HepG2 (cell line): Measurements from ENCODE around the gene PRR12. TPM values are rescaled to one million over a fixed set of nuclear protein-coding genes. Genes with fewer than 3 reads are reported as not detected.

ENCODE experiments used
- ATAC-seq: fragments of 200-7000 bp; cut with Tn5 transposase; 3 replicates; pipeline ENCODE4 v1.9.1; 2020; ENCODE audit warnings: mild to moderate bottlenecking, moderate library complexity
- BruUV-seq: library from RNA; stranded (reverse); fragments of 400-500 nt; replicated peaks from 2 replicates; lab custom pipeline; 2021; lab: Mats Ljungman, UMichigan
- CTCF ChIA-PET: fragments of 300-600 bp; formaldehyde crosslinking; extraction: SDS; loops from one replicate; lab custom pipeline; 2021; ENCODE audit warnings: low total read pairs, inconsistent platforms, low intra/inter-chr PET ratio; lab: Yijun Ruan, JAX
- POLR2A ChIA-PET: fragments of 350-600 bp; sonication (Branson Sonifier 250); formaldehyde crosslinking; loops from one replicate; lab custom pipeline; 2020; ENCODE audit warnings: antibody characterized with exemption, inconsistent platforms; lab: Yijun Ruan, JAX
- DNase-seq: peaks from one replicate; pipeline ENCODE4 v3.0.0-alpha.2; 2015; ENCODE audit warnings: low spot score
- FAIRE-seq: peaks from 3 replicates; lab custom pipeline; 2011; peaks lifted over from hg19 to GRCh38; lab: Jason Lieb, UNC
- H2AFZ ChIP-seq: one replicate; pipeline ENCODE4 v1.6.1; 2011; ENCODE audit warnings: low read length, inconsistent platforms
- H3K27ac ChIP-seq: fragments of 300-600 bp; 3 replicates; pipeline ENCODE4 v1.8.0; 2011; ENCODE audit warnings: mixed run types, mild to moderate bottlenecking, mixed read lengths, low read length, inconsistent platforms; ENCODE audit not compliant: insufficient read depth; ENCODE audit errors: extremely low read length
- H3K27me3 ChIP-seq, 2 experiments: fragments of 200-600 bp in 1 of 2; 2 replicates in 1 of 2; 3 replicates in 1 of 2; pipeline versions ENCODE4 v1.6.0 to v1.8.0; 2011; ENCODE audit warnings: low read length in 2 of 2, mild to moderate bottlenecking in 2 of 2, moderate library complexity in 2 of 2, inconsistent platforms in 1 of 2; ENCODE audit not compliant: insufficient read depth in 2 of 2, control insufficient read depth in 1 of 2
- H3K36me3 ChIP-seq, 2 experiments: fragments of 200-600 bp in 1 of 2; replicated peaks in 1 of 2; 2 replicates in 1 of 2; 3 replicates in 1 of 2; pipeline versions ENCODE4 v1.5.1 to v1.8.0; 2011; ENCODE audit warnings: low read length in 2 of 2, inconsistent platforms in 1 of 2; ENCODE audit not compliant: insufficient read depth in 2 of 2, control insufficient read depth in 1 of 2
- H3K4me1 ChIP-seq: 2 replicates; pipeline ENCODE4 v1.5.1; 2012; ENCODE audit warnings: low read length, inconsistent platforms; ENCODE audit not compliant: insufficient read depth
- H3K4me2 ChIP-seq: 2 replicates; pipeline ENCODE4 v1.6.0; 2011; ENCODE audit warnings: low read depth, low read length, inconsistent platforms
- H3K4me3 ChIP-seq, 3 experiments: fragments of 200-600 bp in 1 of 3; sonication (generic), shearing (Covaris generic) in 1 of 3; replicated peaks in 1 of 3; 2 replicates each; pipeline ENCODE4 v1.5.1; 2011 to 2016; ENCODE audit warnings: low read length in 3 of 3, inconsistent platforms in 2 of 3, low read depth in 2 of 3, mild to moderate bottlenecking in 2 of 3, control low read depth in 1 of 3, mixed read lengths in 1 of 3; ENCODE audit not compliant: insufficient read depth in 1 of 3
- H3K79me2 ChIP-seq: one replicate; pipeline ENCODE4 v1.6.1; 2011; ENCODE audit warnings: low read length, inconsistent platforms; ENCODE audit not compliant: insufficient read depth
- H3K9ac ChIP-seq: 2 replicates; pipeline ENCODE4 v1.6.0; 2011; ENCODE audit warnings: mild to moderate bottlenecking, low read depth, low read length, inconsistent platforms; ENCODE audit not compliant: insufficient read depth
- H3K9me3 ChIP-seq: 2 replicates; pipeline ENCODE4 v1.5.1; 2012; ENCODE audit warnings: mild to moderate bottlenecking, low read length
- H4K20me1 ChIP-seq: 2 replicates; pipeline ENCODE4 v1.6.0; 2011; ENCODE audit warnings: inconsistent platforms, mild to moderate bottlenecking, low read length, moderate library complexity; ENCODE audit not compliant: insufficient read depth
- ESRRA ChIP-seq: sonication (generic); formaldehyde crosslinking; IDR thresholded peaks from 2 replicates; pipeline ENCODE4 v1.5.1; 2020; ENCODE audit warnings: mild to moderate bottlenecking, low read depth, missing genetic modification reagents
- FLYWCH1 ChIP-seq: sonication (generic); formaldehyde crosslinking; IDR thresholded peaks from 2 replicates; pipeline ENCODE4 v1.8.1; 2023; ENCODE audit warnings: mild to moderate bottlenecking, missing genetic modification reagents
- HNRNPUL1 ChIP-seq: fragments of 200-400 bp; formaldehyde crosslinking; IDR thresholded peaks from 2 replicates; pipeline ENCODE4 v1.6.1; 2017; ENCODE audit warnings: low read depth, mild to moderate bottlenecking, low read length, moderate library complexity
- MTA1 ChIP-seq: sonication (generic); formaldehyde crosslinking; IDR thresholded peaks from 2 replicates; pipeline ENCODE4 v1.4.0; 2020; ENCODE audit warnings: missing genetic modification reagents, mild to moderate bottlenecking, borderline replicate concordance
- NFKB2 ChIP-seq: sonication (generic); formaldehyde crosslinking; IDR thresholded peaks from 2 replicates; pipeline ENCODE4 v1.4.0; 2020; ENCODE audit warnings: missing genetic modification reagents, borderline replicate concordance
- SMARCE1 ChIP-seq: fragments of 450-650 bp; IDR thresholded peaks from 2 replicates; pipeline ENCODE4 v1.6.1; 2017; ENCODE audit warnings: borderline replicate concordance
- YY1 ChIP-seq: IDR thresholded peaks from 2 replicates; pipeline ENCODE4 v1.6.1; 2011; ENCODE audit warnings: low read length, low read depth, moderate library complexity, mild to moderate bottlenecking; ENCODE audit not compliant: insufficient read depth, insufficient replicate concordance
- ZNF432 ChIP-seq: sonication (generic); formaldehyde crosslinking; IDR thresholded peaks from 2 replicates; pipeline ENCODE4 v1.5.0; 2020; ENCODE audit warnings: missing genetic modification reagents, mild to moderate bottlenecking, borderline replicate concordance
- ZNF660 ChIP-seq: sonication (generic); formaldehyde crosslinking; IDR thresholded peaks from 2 replicates; pipeline ENCODE4 v1.5.1; 2020; ENCODE audit warnings: mild to moderate bottlenecking, low read depth, missing genetic modification reagents, borderline replicate concordance
- ZNF766 ChIP-seq: sonication (generic); formaldehyde crosslinking; IDR thresholded peaks from 2 replicates; pipeline ENCODE4 v1.5.0; 2020; ENCODE audit warnings: missing genetic modification reagents, borderline replicate concordance
- WGBS: methylation state at CpG from one replicate; pipeline ENCODE4 v1.1.6; 2017; ENCODE audit warnings: low lambda C conversion rate; 5-methylcytosine and 5-hydroxymethylcytosine counted together
- in situ Hi-C: cut with HindIII; loops from 2 replicates; pipeline ENCODE4 v1.10.0; 2017; ENCODE audit warnings: low pct_unique_long_range_greater_than_20kb; ENCODE audit not compliant: extremely low pct_ligation_motif_present
- intact Hi-C: fragments of 100-400 bp; cut with micrococcal nuclease; formaldehyde crosslinking; loops from one replicate; pipeline ENCODE4 v1.10.0; 2022; ENCODE audit not compliant: unreplicated experiment
- polyA plus RNA-seq, 8 experiments: library from polyadenylated mRNA; depleted of rRNA in 3 of 8; stranded (reverse) in 7 of 8; unstranded in 1 of 8; fragments of >200 nt; fragmentation: Illumina TruSeq in 4 of 8; extraction: Trizol in 4 of 8; gene quantifications; 2 replicates each; pipeline versions ENCODE4 v1.2.1 to v1.2.3, GENCODE V29; 2011 to 2016; ENCODE audit warnings: low read depth in 4 of 8, missing spikeins in 1 of 8, mixed read lengths in 1 of 8; ENCODE audit not compliant: insufficient read depth in 1 of 8
- total RNA-seq, 5 experiments: library from RNA; depleted of rRNA; stranded (reverse); fragments of >200 nt; fragmentation: Illumina TruSeq; extraction: Trizol; gene quantifications; 2 replicates each; pipeline ENCODE4 v1.2.3, GENCODE V29; 2016; ENCODE audit warnings: low read depth in 1 of 5
- TF ChIP-seq, protein P1 (sequence below): sonication (generic); formaldehyde crosslinking; IDR thresholded peaks from 2 replicates; pipeline ENCODE4 v1.4.0; 2020; ENCODE audit warnings: missing genetic modification reagents, borderline replicate concordance
- TF ChIP-seq, protein P2 (sequence below): sonication (generic); formaldehyde crosslinking; IDR thresholded peaks from 2 replicates; pipeline ENCODE4 v1.4.0; 2020; ENCODE audit warnings: missing genetic modification reagents
- TF ChIP-seq, protein P3 (sequence below): sonication (generic); formaldehyde crosslinking; IDR thresholded peaks from 2 replicates; pipeline ENCODE4 v1.5.1; 2020; ENCODE audit warnings: mild to moderate bottlenecking, missing genetic modification reagents

The PRR12 gene
- total and polyA plus RNA-seq, 2 of the 13 experiments (the other 11 are each of a cell fraction or from before 2014, with no cell fraction given), result 0.62 to 1.5 TPM

DNA sequence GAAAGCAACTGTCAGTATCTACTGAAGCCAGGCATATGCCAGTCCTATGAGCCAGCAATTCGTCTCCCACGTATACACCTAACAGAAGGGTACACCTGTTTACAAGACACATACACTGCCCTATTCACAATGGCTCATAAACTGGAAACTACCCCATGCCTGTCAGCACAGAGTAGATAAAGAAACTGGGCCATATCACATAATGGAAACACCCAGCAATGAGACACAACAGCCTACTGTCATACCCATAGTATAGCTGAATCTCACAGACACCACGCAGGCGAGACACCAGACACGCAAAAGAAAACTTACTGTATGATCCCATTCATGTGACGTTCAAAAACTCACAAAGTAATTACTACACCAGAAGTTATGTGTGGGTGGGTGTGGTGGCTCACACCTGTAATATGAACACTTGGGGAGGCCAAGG, 26.4 kb upstream of the PRR12 start:
- Histone ChIP-seq H3K27me3 (no peaks in the 10 kb centered on the region), H3K9me3 (no peaks in the 10 kb centered on the region), H3K4me2 (no peak overlapping the region), H3K4me1 (peaks cover 34% of the 10 kb centered on the region), H3K79me2 (peaks cover 14% of the 10 kb centered on the region), H3K36me3 (peaks cover 4 to 9% of the 10 kb centered on the region in 2 experiments; a peak in 4 of 5 replicates), H4K20me1 (no peaks in the 10 kb centered on the region), H3K27ac (no peak overlapping the region), H3K4me3 (no peak overlapping the region), H3K9ac (no peak overlapping the region), H2AFZ (no peak overlapping the region)
- DNase-seq (no peak), ATAC-seq (no peak), FAIRE-seq (no peak)
- CTCF ChIA-PET, result no interaction called here
- BruUV-seq, result no TSS peak
- 90% methylated on average over 6 of the region's 6 CpGs for WGBS
- in situ Hi-C loops (no loop called here), intact Hi-C loops (no loop called here)
- POLR2A ChIA-PET, result no interaction called here
- TF ChIP-seq ZNF766 (no peak), HNRNPUL1 (no peak), YY1 (no peak), NFKB2 (no peak), ESRRA (no peak), SMARCE1 (no peak), ZNF660 (no peak), ZNF432 (CRISPR knock-in tag) (no peak), MTA1 (CRISPR knock-in tag) (no peak), FLYWCH1 (CRISPR knock-in tag) (no peak)
- TF ChIP-seq, protein P1, sequence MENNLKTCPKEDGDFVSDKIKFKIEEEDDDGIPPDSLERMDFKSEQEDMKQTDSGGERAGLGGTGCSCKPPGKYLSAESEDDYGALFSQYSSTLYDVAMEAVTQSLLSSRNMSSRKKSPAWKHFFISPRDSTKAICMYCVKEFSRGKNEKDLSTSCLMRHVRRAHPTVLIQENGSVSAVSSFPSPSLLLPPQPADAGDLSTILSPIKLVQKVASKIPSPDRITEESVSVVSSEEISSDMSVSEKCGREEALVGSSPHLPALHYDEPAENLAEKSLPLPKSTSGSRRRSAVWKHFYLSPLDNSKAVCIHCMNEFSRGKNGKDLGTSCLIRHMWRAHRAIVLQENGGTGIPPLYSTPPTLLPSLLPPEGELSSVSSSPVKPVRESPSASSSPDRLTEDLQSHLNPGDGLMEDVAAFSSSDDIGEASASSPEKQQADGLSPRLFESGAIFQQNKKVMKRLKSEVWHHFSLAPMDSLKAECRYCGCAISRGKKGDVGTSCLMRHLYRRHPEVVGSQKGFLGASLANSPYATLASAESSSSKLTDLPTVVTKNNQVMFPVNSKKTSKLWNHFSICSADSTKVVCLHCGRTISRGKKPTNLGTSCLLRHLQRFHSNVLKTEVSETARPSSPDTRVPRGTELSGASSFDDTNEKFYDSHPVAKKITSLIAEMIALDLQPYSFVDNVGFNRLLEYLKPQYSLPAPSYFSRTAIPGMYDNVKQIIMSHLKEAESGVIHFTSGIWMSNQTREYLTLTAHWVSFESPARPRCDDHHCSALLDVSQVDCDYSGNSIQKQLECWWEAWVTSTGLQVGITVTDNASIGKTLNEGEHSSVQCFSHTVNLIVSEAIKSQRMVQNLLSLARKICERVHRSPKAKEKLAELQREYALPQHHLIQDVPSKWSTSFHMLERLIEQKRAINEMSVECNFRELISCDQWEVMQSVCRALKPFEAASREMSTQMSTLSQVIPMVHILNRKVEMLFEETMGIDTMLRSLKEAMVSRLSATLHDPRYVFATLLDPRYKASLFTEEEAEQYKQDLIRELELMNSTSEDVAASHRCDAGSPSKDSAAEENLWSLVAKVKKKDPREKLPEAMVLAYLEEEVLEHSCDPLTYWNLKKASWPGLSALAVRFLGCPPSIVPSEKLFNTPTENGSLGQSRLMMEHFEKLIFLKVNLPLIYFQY, result no peak
- TF ChIP-seq, protein P2, sequence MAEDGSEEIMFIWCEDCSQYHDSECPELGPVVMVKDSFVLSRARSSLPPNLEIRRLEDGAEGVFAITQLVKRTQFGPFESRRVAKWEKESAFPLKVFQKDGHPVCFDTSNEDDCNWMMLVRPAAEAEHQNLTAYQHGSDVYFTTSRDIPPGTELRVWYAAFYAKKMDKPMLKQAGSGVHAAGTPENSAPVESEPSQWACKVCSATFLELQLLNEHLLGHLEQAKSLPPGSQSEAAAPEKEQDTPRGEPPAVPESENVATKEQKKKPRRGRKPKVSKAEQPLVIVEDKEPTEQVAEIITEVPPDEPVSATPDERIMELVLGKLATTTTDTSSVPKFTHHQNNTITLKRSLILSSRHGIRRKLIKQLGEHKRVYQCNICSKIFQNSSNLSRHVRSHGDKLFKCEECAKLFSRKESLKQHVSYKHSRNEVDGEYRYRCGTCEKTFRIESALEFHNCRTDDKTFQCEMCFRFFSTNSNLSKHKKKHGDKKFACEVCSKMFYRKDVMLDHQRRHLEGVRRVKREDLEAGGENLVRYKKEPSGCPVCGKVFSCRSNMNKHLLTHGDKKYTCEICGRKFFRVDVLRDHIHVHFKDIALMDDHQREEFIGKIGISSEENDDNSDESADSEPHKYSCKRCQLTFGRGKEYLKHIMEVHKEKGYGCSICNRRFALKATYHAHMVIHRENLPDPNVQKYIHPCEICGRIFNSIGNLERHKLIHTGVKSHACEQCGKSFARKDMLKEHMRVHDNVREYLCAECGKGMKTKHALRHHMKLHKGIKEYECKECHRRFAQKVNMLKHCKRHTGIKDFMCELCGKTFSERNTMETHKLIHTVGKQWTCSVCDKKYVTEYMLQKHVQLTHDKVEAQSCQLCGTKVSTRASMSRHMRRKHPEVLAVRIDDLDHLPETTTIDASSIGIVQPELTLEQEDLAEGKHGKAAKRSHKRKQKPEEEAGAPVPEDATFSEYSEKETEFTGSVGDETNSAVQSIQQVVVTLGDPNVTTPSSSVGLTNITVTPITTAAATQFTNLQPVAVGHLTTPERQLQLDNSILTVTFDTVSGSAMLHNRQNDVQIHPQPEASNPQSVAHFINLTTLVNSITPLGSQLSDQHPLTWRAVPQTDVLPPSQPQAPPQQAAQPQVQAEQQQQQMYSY, result no peak
- TF ChIP-seq, protein P3, sequence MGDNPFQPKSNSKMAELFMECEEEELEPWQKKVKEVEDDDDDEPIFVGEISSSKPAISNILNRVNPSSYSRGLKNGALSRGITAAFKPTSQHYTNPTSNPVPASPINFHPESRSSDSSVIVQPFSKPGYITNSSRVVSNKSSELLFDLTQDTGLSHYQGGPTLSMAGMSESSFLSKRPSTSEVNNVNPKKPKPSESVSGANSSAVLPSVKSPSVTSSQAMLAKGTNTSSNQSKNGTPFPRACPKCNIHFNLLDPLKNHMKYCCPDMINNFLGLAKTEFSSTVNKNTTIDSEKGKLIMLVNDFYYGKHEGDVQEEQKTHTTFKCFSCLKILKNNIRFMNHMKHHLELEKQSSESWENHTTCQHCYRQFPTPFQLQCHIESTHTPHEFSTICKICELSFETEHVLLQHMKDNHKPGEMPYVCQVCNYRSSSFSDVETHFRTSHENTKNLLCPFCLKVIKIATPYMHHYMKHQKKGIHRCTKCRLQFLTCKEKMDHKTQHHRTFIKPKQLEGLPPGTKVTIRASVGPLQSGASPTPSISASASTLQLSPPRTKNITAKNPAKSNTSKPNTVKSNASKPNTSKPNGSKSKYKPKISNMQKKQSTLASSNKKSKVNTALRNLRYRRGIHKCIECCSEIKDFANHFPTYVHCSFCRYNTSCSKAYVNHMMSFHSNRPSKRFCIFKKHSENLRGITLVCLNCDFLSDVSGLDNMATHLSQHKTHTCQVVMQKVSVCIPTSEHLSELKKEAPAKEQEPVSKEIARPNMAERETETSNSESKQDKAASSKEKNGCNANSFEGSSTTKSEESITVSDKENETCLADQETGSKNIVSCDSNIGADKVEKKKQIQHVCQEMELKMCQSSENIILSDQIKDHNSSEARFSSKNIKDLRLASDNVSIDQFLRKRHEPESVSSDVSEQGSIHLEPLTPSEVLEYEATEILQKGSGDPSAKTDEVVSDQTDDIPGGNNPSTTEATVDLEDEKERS (CRISPR knock-in tag), result no peak
